CD14-positive monocyte (primary cell): ENCODE results near the gene MEPE. TPM values are rescaled to one million over a fixed set of nuclear protein-coding genes. Genes with fewer than 3 reads are reported as not detected.

ENCODE experiments used
- DNase-seq, 3 donors: peaks; one replicate each; pipeline ENCODE4 v3.0.0-alpha.2; 2011 to 2022
- H2AFZ ChIP-seq: 2 replicates; pipeline ENCODE4 v1.6.0; 2012; ENCODE audit warnings: mild to moderate bottlenecking, low read depth, low read length, inconsistent platforms; ENCODE audit not compliant: insufficient read depth, poor library complexity, severe bottlenecking
- H3K27ac ChIP-seq, 2 donors: 1 replicate in 1 of 2; 2 replicates in 1 of 2; pipeline ENCODE4 v1.5.1; 2012 to 2013; ENCODE audit warnings: low read length in 2 of 2, control low read depth in 1 of 2, inconsistent platforms in 1 of 2, low read depth in 1 of 2, mild to moderate bottlenecking in 1 of 2
- H3K27me3 ChIP-seq, 2 donors: one replicate each; pipeline versions ENCODE4 v1.6.0 to v1.6.1; 2011 to 2013; ENCODE audit warnings: low read length in 2 of 2; ENCODE audit not compliant: control insufficient read depth in 2 of 2, insufficient read depth in 2 of 2
- H3K36me3 ChIP-seq, 2 donors: replicated peaks in 1 of 2; 1 replicate in 1 of 2; 2 replicates in 1 of 2; pipeline versions ENCODE4 v1.5.1 to v1.6.1; 2012 to 2013; ENCODE audit warnings: low read length in 2 of 2, control low read depth in 1 of 2, inconsistent platforms in 1 of 2, mild to moderate bottlenecking in 1 of 2; ENCODE audit not compliant: insufficient read depth in 2 of 2, control insufficient read depth in 1 of 2
- H3K4me1 ChIP-seq, 2 donors: 1 replicate in 1 of 2; 2 replicates in 1 of 2; pipeline versions ENCODE4 v1.5.1 to v1.6.1; 2012 to 2013; ENCODE audit warnings: low read length in 2 of 2, control low read depth in 1 of 2, inconsistent platforms in 1 of 2, mild to moderate bottlenecking in 1 of 2, moderate library complexity in 1 of 2; ENCODE audit not compliant: insufficient read depth in 2 of 2, control insufficient read depth in 1 of 2
- H3K4me2 ChIP-seq: replicated peaks from 2 replicates; pipeline ENCODE3; 2012; ENCODE audit warnings: low read length, moderate library complexity, mild to moderate bottlenecking; ENCODE audit not compliant: poor library complexity, severe bottlenecking; ENCODE audit errors: extremely low read depth
- H3K4me3 ChIP-seq, 3 experiments: fragments of 200-600 bp in 1 of 3; sonication (generic) in 1 of 3; replicated peaks in 1 of 3; 1 replicate in 2 of 3; 2 replicates in 1 of 3; pipeline ENCODE4 v1.5.1; 2011 to 2013; ENCODE audit warnings: low read length in 3 of 3, mild to moderate bottlenecking in 3 of 3, control low read depth in 2 of 3, low read depth in 2 of 3, inconsistent platforms in 1 of 3, moderate library complexity in 1 of 3
- H3K79me2 ChIP-seq: 2 replicates; pipeline ENCODE4 v1.6.0; 2012; ENCODE audit warnings: mild to moderate bottlenecking, control low read depth, inconsistent platforms, low read length, moderate library complexity; ENCODE audit not compliant: insufficient read depth
- H3K9ac ChIP-seq: 2 replicates; pipeline ENCODE4 v1.6.0; 2017; ENCODE audit warnings: low read length, mild to moderate bottlenecking; ENCODE audit not compliant: insufficient read depth, poor library complexity, severe bottlenecking
- H3K9me3 ChIP-seq, 2 donors: replicated peaks in 1 of 2; 1 replicate in 1 of 2; 2 replicates in 1 of 2; pipeline versions ENCODE4 v1.5.1 to v1.6.1; 2012 to 2013; ENCODE audit warnings: low read length in 2 of 2, control low read depth in 1 of 2; ENCODE audit not compliant: control insufficient read depth in 1 of 2, insufficient read depth in 1 of 2
- H4K20me1 ChIP-seq: 2 replicates; pipeline ENCODE4 v1.6.0; 2012; ENCODE audit warnings: mild to moderate bottlenecking, low read length, control low read depth, moderate library complexity; ENCODE audit not compliant: insufficient read depth
- H3K27ac Mint-ChIP-seq, 7 donors: one replicate each; pipeline ENCODE4 v1.8.0; 2020; ENCODE audit warnings: mild to moderate bottlenecking in 7 of 7, mixed read lengths in 7 of 7, moderate library complexity in 6 of 7, inconsistent platforms in 2 of 7
- H3K27me3 Mint-ChIP-seq, 3 donors: one replicate each; pipeline ENCODE4 v1.8.0; 2021 to 2022; ENCODE audit warnings: low read depth in 3 of 3, mild to moderate bottlenecking in 3 of 3, mixed read lengths in 3 of 3, moderate library complexity in 3 of 3, inconsistent platforms in 1 of 3
- H3K36me3 Mint-ChIP-seq, 2 donors: one replicate each; pipeline ENCODE4 v1.8.0; 2020; ENCODE audit warnings: mixed read lengths in 2 of 2, inconsistent platforms in 1 of 2, mild to moderate bottlenecking in 1 of 2
- H3K4me1 Mint-ChIP-seq: one replicate; pipeline ENCODE4 v1.8.0; 2020; ENCODE audit warnings: mild to moderate bottlenecking, mixed read lengths
- H3K4me3 Mint-ChIP-seq, 2 donors: one replicate each; pipeline ENCODE4 v1.8.0; 2020; ENCODE audit warnings: mild to moderate bottlenecking in 2 of 2, mixed read lengths in 2 of 2, moderate library complexity in 1 of 2
- H3K9me3 Mint-ChIP-seq, 7 donors: one replicate each; pipeline ENCODE4 v1.8.0; 2020 to 2022; ENCODE audit warnings: mixed read lengths in 7 of 7, mild to moderate bottlenecking in 6 of 7, moderate library complexity in 6 of 7, inconsistent platforms in 2 of 7
- CTCF ChIP-seq: fragments of 200-600 bp; IDR thresholded peaks from one replicate; pipeline ENCODE4 v1.8.0; 2022; ENCODE audit warnings: antibody characterized with exemption, mild to moderate bottlenecking
- WGBS: methylation state at CpG from one replicate; pipeline ENCODE4 v1.1.5; 2013; ENCODE audit warnings: missing lambda C conversion rate; ENCODE audit not compliant: insufficient coverage; 5-methylcytosine and 5-hydroxymethylcytosine counted together
- intact Hi-C, 2 donors: fragments of 100-400 bp; cut with micrococcal nuclease; formaldehyde crosslinking; loops; one replicate each; pipeline versions ENCODE4 v1.15.0 to v1.15.1; 2023
- polyA plus RNA-seq, 3 donors: library from polyadenylated mRNA; depleted of rRNA in 1 of 3; unstranded in 2 of 3; stranded (reverse) in 1 of 3; fragments of 300-500 nt in 2 of 3; fragments of >200 nt in 1 of 3; fragmentation: Illumina TruSeq in 2 of 3; gene quantifications; 1 replicate in 2 of 3; 2 replicates in 1 of 3; pipeline ENCODE4 v1.2.3, GENCODE V29; 2012 to 2021

The MEPE gene
- polyA plus RNA-seq, 3 donors: not detected

- Histone ChIP-seq H3K4me1 (peaks cover 26 to 29% of the 10 kb centered on the region in 2 donors), H3K9me3 (no peaks in the 10 kb centered on the region), H2AFZ (no peak overlapping the region), H3K9ac (no peak overlapping the region), H3K4me2 (no peak overlapping the region), H3K4me3 (no peak overlapping the region), H3K27me3 (no peaks in the 10 kb centered on the region), H3K27ac (no peak overlapping the region), H3K79me2 (no peaks in the 10 kb centered on the region), H3K36me3 (no peaks in the 10 kb centered on the region), H4K20me1 (no peaks in the 10 kb centered on the region)
- H3K27me3 Mint-ChIP-seq: peaks cover 1 to 8% (median 2%) of the 10 kb centered on the region in 3 donors
- H3K36me3 Mint-ChIP-seq: peaks cover 0 to 2% of the 10 kb centered on the region in 2 donors
- peaks cover 31% of the 10 kb centered on the region for H3K4me1 Mint-ChIP-seq
- 88% methylated on average over 1 of the region's 1 CpG for WGBS
- DNase-seq: no peak
- intact Hi-C loops: no loop called here
- H3K9me3 Mint-ChIP-seq: peaks cover 0 to 4% (median 0%) of the 10 kb centered on the region in 7 donors
- no peak overlapping the region for H3K27ac Mint-ChIP-seq
- TF ChIP-seq CTCF: no peak
- H3K4me3 Mint-ChIP-seq: no peak overlapping the region
These were observed 49.6 kb downstream of the MEPE start for GRCh38 chr4:87882321-87882720.

DNA sequence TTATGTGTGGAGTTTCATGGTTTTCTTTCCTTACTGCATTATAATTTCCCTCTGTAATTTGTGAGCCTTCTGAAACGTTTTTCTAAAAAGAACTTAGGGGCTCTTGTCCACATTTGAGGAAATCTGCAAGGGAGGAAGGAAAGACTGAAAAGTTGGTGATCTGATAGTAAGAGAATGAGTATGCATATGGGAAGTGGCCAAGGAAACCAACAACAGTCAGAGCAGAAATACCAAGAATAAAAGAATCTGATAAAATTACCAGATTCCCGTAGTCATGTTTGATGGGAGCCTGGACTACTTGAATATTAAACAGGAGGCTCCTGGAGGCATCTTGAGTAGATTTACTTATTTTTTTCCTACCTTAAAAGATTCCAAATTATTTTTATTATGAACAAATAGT, 50.1 kb downstream of the MEPE start:
- intact Hi-C loops: no loop called here
- H3K4me3 Mint-ChIP-seq: no peak overlapping the region
- Histone ChIP-seq H4K20me1 (no peaks in the 10 kb centered on the region), H3K9me3 (no peaks in the 10 kb centered on the region), H2AFZ (no peak overlapping the region), H3K4me2 (no peak overlapping the region), H3K27ac (no peak overlapping the region), H3K36me3 (no peaks in the 10 kb centered on the region), H3K9ac (no peak overlapping the region), H3K4me1 (peaks cover 31 to 35% of the 10 kb centered on the region in 2 donors), H3K27me3 (no peaks in the 10 kb centered on the region), H3K79me2 (no peaks in the 10 kb centered on the region), H3K4me3 (no peak overlapping the region)
- H3K27me3 Mint-ChIP-seq: peaks cover 1 to 8% (median 2%) of the 10 kb centered on the region in 3 donors
- no peak overlapping the region for H3K27ac Mint-ChIP-seq
- H3K4me1 Mint-ChIP-seq: peaks cover 36% of the 10 kb centered on the region
- no peak for TF ChIP-seq CTCF
- no CpG with 5 or more reads among the region's 2 CpGs for WGBS
- DNase-seq: no peak
- peaks cover 0 to 2% of the 10 kb centered on the region in 2 donors for H3K36me3 Mint-ChIP-seq
- peaks cover 0 to 4% (median 0%) of the 10 kb centered on the region in 7 donors for H3K9me3 Mint-ChIP-seq
